GM18861 (cell line): ENCODE measurements around the gene FBXO24.
"Not testable (repeated sequence)": the region's sequence is repeated elsewhere in the genome, so short reads cannot be mapped to it uniquely, and the experiment has no call there.

ENCODE experiments used
- ATAC-seq: cut with Tn5 transposase; IDR thresholded peaks from one replicate; pipeline ENCODE4 v1.9.1; 2021; ENCODE audit not compliant: unreplicated experiment

The FBXO24 gene

GRCh38 chr7:100556541-100556940 is 29.6 kb upstream of the FBXO24 start:
- no peak for ATAC-seq

DNA sequence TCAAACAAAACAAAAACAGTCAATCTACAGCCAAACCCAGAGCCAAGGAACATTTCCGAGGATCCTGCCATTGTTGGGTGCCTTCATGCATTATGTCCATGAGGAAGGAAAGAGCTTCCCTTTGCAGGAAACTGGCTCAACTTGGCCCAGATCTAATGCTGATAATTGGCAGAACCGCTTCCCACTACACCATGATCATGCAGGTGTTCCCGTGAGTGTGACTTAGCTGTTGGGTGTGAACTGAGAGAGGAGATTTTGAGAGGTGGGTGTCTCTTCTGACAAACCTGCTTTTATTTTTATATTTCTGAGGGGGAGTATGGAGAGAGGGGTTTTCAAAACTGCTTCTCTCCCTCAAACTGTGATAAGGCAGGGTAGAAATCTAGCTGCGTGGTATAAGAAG is 27.0 kb upstream of the FBXO24 start:
- no peak for ATAC-seq

- ATAC-seq, result no peak
Measured at GRCh38 chr7:100561491-100562194, 24.5 kb upstream of the FBXO24 start.

- ATAC-seq, result no peak
Measured at GRCh38 chr7:100562195-100563099, 23.7 kb upstream of the FBXO24 start.

DNA sequence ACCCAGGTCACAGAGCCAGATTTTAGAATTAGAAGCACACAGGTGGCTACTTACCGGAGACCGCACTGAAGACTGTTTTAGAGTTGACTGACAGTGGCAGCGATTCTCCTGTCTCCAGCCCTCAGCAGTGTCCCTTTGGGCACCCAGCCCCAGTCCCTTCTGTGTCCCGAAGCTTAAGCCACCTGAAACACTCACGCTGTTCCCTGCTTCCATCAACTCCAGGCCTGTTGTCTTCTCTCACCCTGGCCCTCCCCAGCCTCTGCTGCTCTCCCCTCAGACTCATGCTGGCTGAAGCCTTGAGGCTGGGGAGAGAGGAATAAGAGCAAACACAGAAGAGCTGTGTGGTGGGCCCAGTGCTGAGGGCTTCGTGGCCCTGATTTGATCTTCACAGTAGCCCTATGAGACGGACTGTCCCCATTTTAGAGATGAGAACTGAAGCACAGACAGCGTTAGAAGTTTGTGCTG is 23.0 kb upstream of the FBXO24 start:
- no peak for ATAC-seq

DNA sequence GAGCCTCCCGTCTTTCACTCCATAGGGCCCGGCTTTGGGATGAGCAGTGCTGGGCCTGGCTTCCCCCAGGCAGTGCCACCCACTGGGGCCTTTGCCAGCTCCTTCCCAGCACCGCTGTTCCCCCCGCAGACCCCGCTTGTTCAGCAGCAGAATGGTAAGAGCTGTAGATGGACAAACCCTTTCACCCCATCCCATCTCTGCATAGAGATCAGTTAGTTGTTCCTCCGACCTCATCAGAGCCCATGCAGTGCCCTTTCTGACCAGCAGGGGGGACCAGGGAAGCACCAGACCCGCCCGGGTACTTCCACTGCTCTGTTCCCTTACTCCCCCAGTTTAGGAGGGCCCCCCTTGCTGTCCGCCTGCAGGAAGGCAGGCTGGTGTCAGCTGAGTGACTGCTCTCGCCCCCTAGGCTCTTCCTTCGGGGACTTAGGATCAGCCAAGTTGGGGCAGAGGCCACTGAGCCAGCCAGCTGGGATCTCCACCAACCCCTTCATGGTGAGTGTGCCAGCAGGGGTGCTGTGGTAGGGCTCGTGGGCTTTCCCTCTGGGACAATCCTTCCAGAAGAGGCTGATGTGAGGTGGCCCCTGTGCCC is 22.2 kb upstream of the FBXO24 start:
- ATAC-seq, result no peak

- not testable (repeated sequence) for ATAC-seq
Measured at GRCh38 chr7:100564405-100564804, 21.7 kb upstream of the FBXO24 start.

DNA sequence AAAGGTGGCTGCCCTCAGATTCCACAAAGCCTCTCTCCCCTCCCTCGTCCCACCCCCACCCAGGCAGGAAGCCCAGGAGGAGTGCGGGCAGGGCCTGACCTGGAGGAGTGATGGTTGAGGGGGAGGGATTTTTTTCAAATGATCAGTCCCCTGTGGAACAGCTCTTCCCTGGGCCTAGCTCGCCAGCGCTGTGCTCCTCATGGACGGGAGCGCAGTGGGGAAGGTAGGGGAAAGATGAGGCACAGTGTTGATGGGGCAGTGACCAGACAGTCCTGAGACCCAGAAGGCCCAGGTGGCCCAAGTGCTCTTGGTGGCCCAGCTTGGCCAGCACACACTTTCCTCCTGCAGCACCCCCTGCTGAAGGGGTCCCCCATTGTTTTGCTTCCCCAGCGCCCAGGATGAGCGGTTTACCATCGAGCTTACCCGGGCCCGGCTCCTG is 21.0 kb upstream of the FBXO24 start:
- no peak for ATAC-seq

DNA sequence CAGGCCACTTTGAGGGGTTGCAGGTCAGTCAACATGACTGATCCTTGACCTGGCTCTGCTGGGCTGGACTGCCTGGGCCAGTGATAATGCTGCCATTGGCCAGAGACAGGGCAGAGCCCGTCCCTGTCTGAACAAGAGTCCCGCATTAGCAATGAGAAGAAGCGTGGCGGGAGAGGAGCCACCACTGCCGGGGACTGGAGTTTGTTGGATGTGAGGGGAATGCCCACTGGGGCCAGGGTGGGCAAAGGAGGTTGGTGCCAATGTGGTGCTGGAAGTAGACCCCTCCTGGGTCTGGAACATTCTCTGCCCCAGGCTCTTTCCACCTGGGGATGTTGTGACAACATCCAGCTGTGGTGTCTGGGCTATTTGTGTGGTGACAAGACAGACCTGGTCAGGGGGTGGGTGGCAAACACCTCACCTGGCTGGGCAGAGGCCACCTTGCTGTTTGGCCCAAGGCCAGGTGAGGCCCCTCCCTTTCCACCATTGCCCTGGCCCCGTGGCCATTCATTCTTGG is 20.1 kb upstream of the FBXO24 start:
- no peak for ATAC-seq

- ATAC-seq, result no peak
Measured at GRCh38 chr7:100567031-100567730, 18.9 kb upstream of the FBXO24 start.

DNA sequence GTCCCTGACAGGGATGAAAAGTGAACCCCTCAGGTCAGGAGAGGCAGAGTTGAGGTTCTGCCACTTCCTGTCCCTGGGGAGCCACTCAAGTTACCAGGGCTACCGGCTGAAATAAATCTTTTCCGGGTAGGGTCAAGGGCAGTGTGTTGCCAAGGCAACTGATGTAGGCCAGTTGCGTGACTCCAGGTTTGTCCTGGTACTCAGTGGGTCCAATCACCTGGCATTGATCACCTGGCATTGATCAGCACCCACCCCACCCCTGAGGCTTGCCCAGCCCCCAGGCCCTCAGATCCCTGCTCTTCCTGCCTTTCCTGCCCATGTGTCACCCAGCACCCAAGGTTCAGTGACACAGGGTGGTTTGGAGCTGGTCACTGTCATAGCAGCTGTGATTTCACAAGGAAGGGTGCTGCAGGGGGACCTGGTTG is 18.4 kb upstream of the FBXO24 start:
- ATAC-seq, result no peak

GRCh38 chr7:100568176-100568895 is 17.8 kb upstream of the FBXO24 start:
- no peak for ATAC-seq

DNA sequence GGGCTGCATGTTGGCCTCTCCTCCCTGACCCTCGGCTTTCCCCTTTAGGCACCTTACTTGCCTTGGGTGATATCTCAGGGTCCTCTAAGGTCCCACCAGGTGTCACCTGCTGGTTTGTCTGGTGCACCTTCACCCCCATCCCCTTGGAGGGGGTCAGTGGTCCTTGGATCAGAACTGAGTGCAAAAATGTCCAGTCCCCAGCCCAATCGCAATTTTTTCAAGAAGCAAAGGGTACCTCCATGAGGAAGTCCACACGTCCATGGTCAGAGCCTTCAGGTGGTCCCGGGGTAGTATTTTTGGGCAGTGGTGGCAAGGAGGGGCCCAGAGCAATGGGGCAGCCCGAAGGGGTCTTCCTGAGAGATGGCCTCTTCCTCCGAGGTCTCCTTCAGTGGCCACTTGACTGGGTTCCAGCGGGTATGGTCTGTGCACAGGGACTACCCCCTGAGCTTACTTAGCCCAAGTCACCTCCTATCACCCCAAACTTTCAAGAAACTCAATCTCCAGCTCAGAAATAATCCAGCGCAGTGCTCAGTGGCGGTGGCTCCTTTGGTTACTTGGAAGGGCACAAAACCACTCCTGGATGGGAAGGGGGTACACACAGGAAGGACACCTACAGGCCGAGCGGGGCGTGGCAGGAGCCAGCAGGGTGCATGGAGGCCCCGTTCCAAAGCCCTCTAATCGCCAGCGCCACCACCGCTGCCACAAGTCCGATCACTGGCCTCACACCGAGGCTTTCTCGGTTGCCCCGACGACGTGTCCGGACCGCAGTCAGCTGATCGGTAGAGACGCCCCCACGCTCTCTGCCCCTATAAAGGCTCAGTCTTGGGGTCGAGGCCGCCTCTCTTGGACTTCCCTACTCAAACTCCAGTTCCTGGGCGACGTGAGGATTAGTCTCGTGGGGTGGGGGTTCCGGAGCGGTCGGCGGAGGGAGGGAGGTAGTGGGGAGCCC is 17.0 kb upstream of the FBXO24 start:
- no peak for ATAC-seq

- ATAC-seq, result no peak
Measured at GRCh38 chr7:100570954-100571828, 14.9 kb upstream of the FBXO24 start.

- no peak for ATAC-seq
Measured at GRCh38 chr7:100571829-100572116, 14.4 kb upstream of the FBXO24 start.

- no peak for ATAC-seq
Measured at GRCh38 chr7:100572281-100572948, 13.7 kb upstream of the FBXO24 start.

DNA sequence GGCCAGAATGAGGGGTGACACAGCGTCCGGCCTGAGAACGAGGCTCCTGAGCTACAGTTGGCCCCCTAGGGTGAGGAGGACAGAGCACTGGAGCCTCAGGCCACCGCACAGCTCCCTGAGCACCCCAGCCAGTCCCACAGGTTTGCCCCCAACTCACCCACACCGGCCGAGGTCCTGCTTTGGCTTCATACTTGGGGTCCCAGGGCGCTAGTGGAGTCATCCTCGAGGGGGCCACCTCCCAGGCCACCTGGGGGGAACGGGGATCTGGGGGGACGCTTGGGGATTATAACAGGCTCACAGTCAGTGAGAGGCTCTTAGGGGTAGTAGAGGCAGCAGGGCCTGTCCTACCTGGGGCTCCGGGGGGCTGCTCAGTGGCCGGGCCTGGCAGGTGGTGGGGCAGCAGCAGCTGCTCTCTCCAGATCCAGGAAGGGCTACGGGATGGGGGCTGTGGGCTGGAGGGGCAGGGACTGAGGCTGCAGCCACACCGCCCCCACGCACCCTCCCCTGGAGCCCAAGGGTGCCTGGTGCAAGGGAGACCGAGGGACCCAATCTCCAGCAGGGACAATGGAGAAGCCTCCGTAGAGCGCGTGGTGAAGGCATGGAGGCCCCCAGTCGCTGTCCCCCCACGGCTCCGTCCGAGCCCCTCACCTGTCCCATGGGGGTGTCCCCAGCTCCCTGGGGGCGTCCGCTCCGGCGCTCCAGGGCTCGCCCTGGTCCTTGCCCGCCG is 13.0 kb upstream of the FBXO24 start:
- no peak for ATAC-seq
